A375 (cell line): Measurements from ENCODE around the gene EMP2. TPM values are rescaled to one million over a fixed set of nuclear protein-coding genes. Genes with fewer than 3 reads are reported as not detected.

Source experiments
- small RNA-seq: library from RNA; depleted of rRNA; stranded (forward); fragments of <200 nt; gene quantifications from one replicate; pipeline ENCODE3, GENCODE V24; 2014
- total RNA-seq: library from RNA; depleted of rRNA; stranded (reverse); fragments of >200 nt; shearing (Covaris generic); gene quantifications from 2 replicates; pipeline ENCODE4 v1.2.3, GENCODE V29; 2014; rRNA removed

The EMP2 gene, protein sequence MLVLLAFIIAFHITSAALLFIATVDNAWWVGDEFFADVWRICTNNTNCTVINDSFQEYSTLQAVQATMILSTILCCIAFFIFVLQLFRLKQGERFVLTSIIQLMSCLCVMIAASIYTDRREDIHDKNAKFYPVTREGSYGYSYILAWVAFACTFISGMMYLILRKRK
- total RNA-seq, result 45.9 and 52.7 TPM in 2 replicates

GRCh38 chr16:10579965-10580882 lies at the start of gene EMP2:
Gene EMP2, minus strand, starts transcription at chr16:10580598. Its CDS starts 32,981 bp downstream, at chr16:10547617.

Small RNAs within 50 kb of the gene (small RNA-seq; reads per million reads assigned to genes)
- not detected for gene RNU6-633P

Other genes with a start within 250 kb of the EMP2 start
- 18.3 and 19.7 TPM in 2 replicates for gene ATF7IP2, start 194.5 kb downstream of the EMP2 start, total RNA-seq
- gene TEKT5, start 114.3 kb upstream of the EMP2 start, total RNA-seq, result not detected in 2 replicates
- gene NUBP1, start 163.2 kb upstream of the EMP2 start, total RNA-seq, result 48.9 and 62.8 TPM in 2 replicates
- 0.04 and 0.08 TPM in 2 replicates for gene TVP23A, start 238.2 kb upstream of the EMP2 start, total RNA-seq